OCI-LY7 (cell line): ENCODE results near the gene STK38L. TPM values are rescaled to one million over a fixed set of nuclear protein-coding genes. Genes with fewer than 3 reads are reported as not detected.

Source experiments
- BruUV-seq: library from RNA; stranded (reverse); fragments of 400-500 nt; replicated peaks from 2 replicates; lab custom pipeline; 2021; lab: Mats Ljungman, UMichigan
- CTCF ChIA-PET: fragments of 300-600 bp; sonication (Branson Sonifier 250); formaldehyde crosslinking; loops from one replicate; lab custom pipeline; 2022; ENCODE audit warnings: antibody characterized with exemption; ENCODE audit not compliant: unreplicated experiment; lab: Charles Lee
- POLR2A ChIA-PET: fragments of 300-600 bp; sonication (Branson Sonifier 250); formaldehyde crosslinking; loops from one replicate; lab custom pipeline; 2022; ENCODE audit warnings: antibody characterized with exemption; lab: Charles Lee
- DNase-seq: peaks from one replicate; pipeline ENCODE4 v3.0.0-alpha.2; 2015; ENCODE audit warnings: low spot score
- H2AFZ ChIP-seq: fragments of 200-600 bp; sonication (generic), shearing (Covaris generic); 2 replicates; pipeline ENCODE4 v1.6.1; 2014; ENCODE audit warnings: mild to moderate bottlenecking, antibody characterized with exemption, low read length, moderate library complexity
- H3K27ac ChIP-seq: fragments of 200-600 bp; sonication (generic); 2 replicates; pipeline ENCODE4 v1.5.1; 2014; ENCODE audit warnings: mixed run types, low read depth, mild to moderate bottlenecking, moderate library complexity, low read length, inconsistent platforms; ENCODE audit not compliant: poor library complexity, severe bottlenecking
- H3K36me3 ChIP-seq: fragments of 200-600 bp; sonication (generic); 2 replicates; pipeline ENCODE4 v1.6.1; 2014; ENCODE audit warnings: mild to moderate bottlenecking, antibody characterized with exemption, low read length, moderate library complexity, mixed read lengths; ENCODE audit not compliant: insufficient read depth
- H3K4me1 ChIP-seq: fragments of 200-600 bp; sonication (generic); 2 replicates; pipeline ENCODE4 v1.5.1; 2014; ENCODE audit warnings: mild to moderate bottlenecking, low read length; ENCODE audit not compliant: insufficient read depth, poor library complexity, severe bottlenecking
- H3K4me2 ChIP-seq: fragments of 200-600 bp; sonication (generic); 2 replicates; pipeline ENCODE4 v1.6.1; 2014; ENCODE audit warnings: mild to moderate bottlenecking, low read length
- H3K4me3 ChIP-seq: fragments of 200-600 bp; sonication (generic); 2 replicates; pipeline ENCODE4 v1.5.1; 2014; ENCODE audit warnings: mild to moderate bottlenecking, low read depth, low read length; ENCODE audit not compliant: poor library complexity, severe bottlenecking
- H3K79me2 ChIP-seq: fragments of 200-600 bp; sonication (generic); 2 replicates; pipeline ENCODE4 v1.6.1; 2016; ENCODE audit warnings: low read depth, mild to moderate bottlenecking, low read length, moderate library complexity, mixed read lengths; ENCODE audit not compliant: insufficient read depth
- H3K9me2 ChIP-seq: fragments of 200-600 bp; sonication (generic); 2 replicates; pipeline ENCODE4 v1.6.1; 2016; ENCODE audit warnings: mild to moderate bottlenecking, low read length, mixed read lengths; ENCODE audit not compliant: insufficient read depth
- H3K9me3 ChIP-seq: fragments of 200-600 bp; sonication (generic); 2 replicates; pipeline ENCODE4 v1.6.1; 2014; ENCODE audit warnings: mild to moderate bottlenecking, mixed run types, low read length, mixed read lengths
- H4K20me1 ChIP-seq: fragments of 200-600 bp; sonication (generic); 2 replicates; pipeline ENCODE4 v1.6.1; 2014; ENCODE audit warnings: mild to moderate bottlenecking, antibody characterized with exemption, low read length, moderate library complexity, mixed read lengths; ENCODE audit not compliant: insufficient read depth
- CTCF ChIP-seq: fragments of 200-600 bp; sonication (generic); conservative IDR thresholded peaks from 2 replicates; pipeline ENCODE4 v1.5.1; 2014; ENCODE audit warnings: mild to moderate bottlenecking, antibody characterized with exemption, low read length, moderate library complexity, mixed read lengths
- EZH2phosphoT487 ChIP-seq: fragments of 200-600 bp; sonication (generic); IDR thresholded peaks from 2 replicates; pipeline ENCODE4 v1.6.1; 2018; ENCODE audit warnings: low read depth, borderline replicate concordance, mild to moderate bottlenecking, mixed run types, antibody characterized with exemption, low read length, moderate library complexity, mixed read lengths
- intact Hi-C: fragments of 100-400 bp; cut with micrococcal nuclease; formaldehyde crosslinking; loops from one replicate; pipeline ENCODE4 v1.10.0; 2022; ENCODE audit not compliant: unreplicated experiment
- total RNA-seq, 2 experiments: library from RNA; depleted of rRNA in 1 of 2; stranded (reverse); fragments of >200 nt in 1 of 2; shearing (Covaris generic) in 1 of 2; gene quantifications; 2 replicates each; pipeline ENCODE4 v1.2.3, GENCODE V29; 2014 to 2022

Gene STK38L
- total RNA-seq, 2 experiments from 2014 or later = 15.2 to 29.9 TPM

- H3K4me1 ChIP-seq = no peaks in the 10 kb centered on the region
- no TSS peak for BruUV-seq
- H3K9me2 ChIP-seq = no peaks in the 10 kb centered on the region
- no peak overlapping the region for H3K4me2 ChIP-seq
- no peak for TF ChIP-seq EZH2phosphoT487
- no peak for TF ChIP-seq CTCF
- no peak overlapping the region for H3K4me3 ChIP-seq
- no peak overlapping the region for H2AFZ ChIP-seq
- CTCF ChIA-PET = no interaction called here
- no peaks in the 10 kb centered on the region for H3K36me3 ChIP-seq
- intact Hi-C loops = no loop called here
- POLR2A ChIA-PET = interaction anchor here (0.7 to 1.0 kb wide), 2 partner anchors 18 to 89 kb away, joined by 3 to 8 read pairs; no protein-coding TSS in a partner anchor
- no peaks in the 10 kb centered on the region for H3K9me3 ChIP-seq
- 0 out of 2 replicates have a peak, but pooled peaks cover 4% of the 10 kb centered on the region for H4K20me1 ChIP-seq
- no peak for DNase-seq
- no peaks in the 10 kb centered on the region for H3K79me2 ChIP-seq
- H3K27ac ChIP-seq = no peak overlapping the region
Measured at GRCh38 chr12:27335364-27336281, 91.5 kb downstream of the STK38L start.

- Histone ChIP-seq H3K4me3 (no peak overlapping the region), H2AFZ (no peak overlapping the region), H3K9me3 (no peaks in the 10 kb centered on the region), H3K36me3 (no peaks in the 10 kb centered on the region), H3K79me2 (no peaks in the 10 kb centered on the region), H3K4me2 (no peak overlapping the region), H3K9me2 (no peaks in the 10 kb centered on the region), H3K27ac (no peak overlapping the region), H3K4me1 (no peaks in the 10 kb centered on the region), H4K20me1 (no peaks in the 10 kb centered on the region)
- CTCF ChIA-PET = no interaction called here
- intact Hi-C loops = no loop called here
- DNase-seq = no peak
- TF ChIP-seq EZH2phosphoT487 = no peak
- no peak for TF ChIP-seq CTCF
- no TSS peak for BruUV-seq
- POLR2A ChIA-PET = interaction anchor here (0.5 to 1.0 kb wide), 2 partner anchors 19 to 542 kb away, joined by 5 to 8 read pairs; no protein-coding TSS in a partner anchor
Measured at GRCh38 chr12:27336282-27336653, 92.2 kb downstream of the STK38L start.

GRCh38 chr12:27337376-27337775 lies 93.3 kb downstream of the STK38L start:
- ChIA-PET POLR2A (interaction anchor here (0.7 kb wide), 1 partner anchor 47 kb away, joined by 3 read pairs; no protein-coding TSS in a partner anchor), CTCF (no interaction called here)
- Histone ChIP-seq H3K9me3 (no peaks in the 10 kb centered on the region), H3K27ac (no peak overlapping the region), H4K20me1 (no peaks in the 10 kb centered on the region), H3K4me1 (no peaks in the 10 kb centered on the region), H3K36me3 (no peaks in the 10 kb centered on the region), H3K9me2 (no peaks in the 10 kb centered on the region), H2AFZ (no peak overlapping the region), H3K79me2 (no peaks in the 10 kb centered on the region), H3K4me3 (no peak overlapping the region), H3K4me2 (no peak overlapping the region)
- intact Hi-C loops = no loop called here
- DNase-seq = no peak
- BruUV-seq = no TSS peak
- no peak for TF ChIP-seq CTCF
- no peak for TF ChIP-seq EZH2phosphoT487
